Measurements from ENCODE around the gene CR1. TPM values are rescaled to one million over a fixed set of nuclear protein-coding genes. Genes with fewer than 3 reads are reported as not detected.

The CR1 gene
- total RNA-seq, 1 donor from 2014 or later: not detected

DNA sequence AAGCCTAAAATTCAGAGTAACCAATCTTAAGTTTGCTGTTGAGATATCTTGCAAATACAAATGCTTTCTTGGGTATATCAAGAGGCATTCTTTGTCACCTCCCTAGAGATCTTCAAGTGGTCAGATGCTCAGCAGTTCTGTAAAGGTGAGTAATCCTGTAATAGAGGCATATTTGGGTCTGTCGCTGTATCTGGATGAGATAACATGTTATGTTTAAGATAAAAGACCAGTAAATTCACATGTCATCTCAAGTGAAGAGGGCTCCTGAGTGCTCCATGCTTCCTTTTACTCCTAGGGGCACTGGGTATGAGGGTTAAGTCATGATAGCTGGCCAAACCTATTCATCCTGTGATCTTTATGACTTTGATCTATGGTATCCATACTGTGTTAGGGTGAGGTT, 34.3 kb upstream of the CR1 start:
- no peak for DNase-seq (ENCODE audit: low spot score)
- H3K36me3 Mint-ChIP-seq: no peaks in the 10 kb centered on the region
- H3K9me3 ChIP-seq (ENCODE audit: low read depth): no peaks in the 10 kb centered on the region
- no peak overlapping the region for H3K4me2 ChIP-seq
- peaks cover 20% of the 10 kb centered on the region for H3K27me3 ChIP-seq
- no peaks in the 10 kb centered on the region for H3F3A ChIP-seq (ENCODE audit: low read depth)
- H3K4me3 Mint-ChIP-seq: no peak overlapping the region
- H3K9ac ChIP-seq: no peak overlapping the region
- H3K4me1 ChIP-seq: no peaks in the 10 kb centered on the region
- H2AFZ ChIP-seq (replicated peaks): no peak overlapping the region
- no peaks in the 10 kb centered on the region for H3K27me3 Mint-ChIP-seq (ENCODE audit: insufficient read depth, low read depth)
- TF ChIP-seq EZH2 (IDR thresholded peaks at IDR 0.05): no peak
- TF ChIP-seq, protein P1, sequence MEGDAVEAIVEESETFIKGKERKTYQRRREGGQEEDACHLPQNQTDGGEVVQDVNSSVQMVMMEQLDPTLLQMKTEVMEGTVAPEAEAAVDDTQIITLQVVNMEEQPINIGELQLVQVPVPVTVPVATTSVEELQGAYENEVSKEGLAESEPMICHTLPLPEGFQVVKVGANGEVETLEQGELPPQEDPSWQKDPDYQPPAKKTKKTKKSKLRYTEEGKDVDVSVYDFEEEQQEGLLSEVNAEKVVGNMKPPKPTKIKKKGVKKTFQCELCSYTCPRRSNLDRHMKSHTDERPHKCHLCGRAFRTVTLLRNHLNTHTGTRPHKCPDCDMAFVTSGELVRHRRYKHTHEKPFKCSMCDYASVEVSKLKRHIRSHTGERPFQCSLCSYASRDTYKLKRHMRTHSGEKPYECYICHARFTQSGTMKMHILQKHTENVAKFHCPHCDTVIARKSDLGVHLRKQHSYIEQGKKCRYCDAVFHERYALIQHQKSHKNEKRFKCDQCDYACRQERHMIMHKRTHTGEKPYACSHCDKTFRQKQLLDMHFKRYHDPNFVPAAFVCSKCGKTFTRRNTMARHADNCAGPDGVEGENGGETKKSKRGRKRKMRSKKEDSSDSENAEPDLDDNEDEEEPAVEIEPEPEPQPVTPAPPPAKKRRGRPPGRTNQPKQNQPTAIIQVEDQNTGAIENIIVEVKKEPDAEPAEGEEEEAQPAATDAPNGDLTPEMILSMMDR (IDR thresholded peaks at IDR 0.05): no peak
- TF ChIP-seq EZH2phosphoT487 (IDR thresholded peaks at IDR 0.05): no peak
- no peaks in the 10 kb centered on the region for H4K20me1 ChIP-seq (ENCODE audit: low read depth)
- H3K4me1 Mint-ChIP-seq: no peaks in the 10 kb centered on the region
- no peaks in the 10 kb centered on the region for H3K36me3 ChIP-seq
- H3K9me3 Mint-ChIP-seq: no peaks in the 10 kb centered on the region
- no peaks in the 10 kb centered on the region for H3K79me2 ChIP-seq (ENCODE audit: low read depth)
- H3K27ac Mint-ChIP-seq: no peak overlapping the region
- H3K4me3 ChIP-seq: no peak overlapping the region
- no peak overlapping the region for H3K27ac ChIP-seq

DNA sequence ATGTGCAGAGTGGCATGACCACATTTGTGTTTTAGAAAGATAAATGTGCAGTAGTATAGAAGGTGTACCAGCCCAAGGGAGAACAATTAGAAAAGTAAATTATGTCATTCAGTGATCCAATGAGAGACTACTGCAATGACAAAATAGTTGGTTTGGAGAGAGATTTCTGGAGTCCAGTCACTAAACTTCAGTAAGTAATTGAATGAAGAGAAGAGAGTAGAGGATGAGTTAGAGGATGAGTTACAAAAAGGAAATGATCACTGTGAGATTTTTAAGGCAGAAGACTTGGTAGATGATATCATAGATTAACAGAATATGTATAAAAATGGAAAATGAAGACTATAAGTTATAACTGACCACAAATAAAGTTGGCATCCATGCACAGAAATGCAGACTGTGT, 33.4 kb upstream of the CR1 start:
- TF ChIP-seq, protein P1 (IDR thresholded peaks at IDR 0.05): no peak
- TF ChIP-seq EZH2phosphoT487 (IDR thresholded peaks at IDR 0.05) (no peak), EZH2 (IDR thresholded peaks at IDR 0.05) (no peak)
- H3K4me2 ChIP-seq: no peak overlapping the region
- DNase-seq (ENCODE audit: low spot score): no peak
- Mint-ChIP-seq H3K36me3 (no peaks in the 10 kb centered on the region), H3K4me1 (no peaks in the 10 kb centered on the region), H3K27me3 (ENCODE audit: insufficient read depth, low read depth) (no peaks in the 10 kb centered on the region), H3K4me3 (no peak overlapping the region), H3K27ac (no peak overlapping the region), H3K9me3 (no peaks in the 10 kb centered on the region)
- peaks cover 16% of the 10 kb centered on the region for H3K27me3 ChIP-seq
- H4K20me1 ChIP-seq (ENCODE audit: low read depth): no peaks in the 10 kb centered on the region
- no peaks in the 10 kb centered on the region for H3K9me3 ChIP-seq (ENCODE audit: low read depth)
- no peak overlapping the region for H3K4me3 ChIP-seq
- H3K79me2 ChIP-seq (ENCODE audit: low read depth): no peaks in the 10 kb centered on the region
- H3F3A ChIP-seq (ENCODE audit: low read depth): no peaks in the 10 kb centered on the region
- H3K27ac ChIP-seq: no peak overlapping the region
- no peak overlapping the region for H3K9ac ChIP-seq
- H3K36me3 ChIP-seq: no peaks in the 10 kb centered on the region
- H3K4me1 ChIP-seq: no peaks in the 10 kb centered on the region
- no peak overlapping the region for H2AFZ ChIP-seq (replicated peaks)

DNA sequence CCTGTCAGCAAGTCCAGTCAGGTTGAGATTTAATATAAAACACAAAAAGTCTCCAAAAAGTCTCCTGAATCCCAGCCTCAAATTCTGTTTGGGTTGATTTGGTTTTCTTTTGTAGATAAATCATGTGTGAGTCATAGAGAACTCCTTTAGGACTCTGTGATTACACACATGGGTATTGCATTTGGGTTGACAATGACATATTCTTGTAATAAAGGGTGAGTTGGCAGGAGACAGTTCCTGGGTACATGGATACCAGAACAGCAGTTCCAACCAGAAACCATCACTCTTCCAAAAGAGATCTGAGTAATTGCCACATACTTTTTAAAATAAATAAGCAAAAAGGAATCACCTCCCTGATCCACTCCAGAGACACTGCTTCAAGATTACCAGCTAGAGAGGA, 32.9 kb upstream of the CR1 start:
- no peaks in the 10 kb centered on the region for H3K79me2 ChIP-seq (ENCODE audit: low read depth)
- no peak overlapping the region for H3K4me2 ChIP-seq
- H4K20me1 ChIP-seq (ENCODE audit: low read depth): no peaks in the 10 kb centered on the region
- H3F3A ChIP-seq (ENCODE audit: low read depth): no peaks in the 10 kb centered on the region
- Mint-ChIP-seq H3K4me3 (no peak overlapping the region), H3K36me3 (no peaks in the 10 kb centered on the region), H3K27ac (no peak overlapping the region), H3K9me3 (no peaks in the 10 kb centered on the region), H3K27me3 (ENCODE audit: insufficient read depth, low read depth) (no peaks in the 10 kb centered on the region), H3K4me1 (no peaks in the 10 kb centered on the region)
- H3K9me3 ChIP-seq (ENCODE audit: low read depth): no peaks in the 10 kb centered on the region
- DNase-seq (ENCODE audit: low spot score): no peak
- no peak overlapping the region for H3K4me3 ChIP-seq
- H3K27ac ChIP-seq: no peak overlapping the region
- no peaks in the 10 kb centered on the region for H3K4me1 ChIP-seq
- H3K9ac ChIP-seq: no peak overlapping the region
- peaks cover 11% of the 10 kb centered on the region for H3K27me3 ChIP-seq
- H3K36me3 ChIP-seq: no peaks in the 10 kb centered on the region
- H2AFZ ChIP-seq (replicated peaks): no peak overlapping the region
- no peak for TF ChIP-seq EZH2phosphoT487 (IDR thresholded peaks at IDR 0.05)
- TF ChIP-seq, protein P1 (IDR thresholded peaks at IDR 0.05): no peak
- TF ChIP-seq EZH2 (IDR thresholded peaks at IDR 0.05): no peak

All from neural progenitor cell (in vitro differentiated cells).